Naive B cell (primary cell): Measurements from ENCODE around the gene TRPC4AP. TPM values are rescaled to one million over a fixed set of nuclear protein-coding genes. Genes with fewer than 3 reads are reported as not detected.
A peak's percentile ranks its signal among the peaks of the same experiment; 100 is the strongest.

Experiments
- ATAC-seq, 2 donors: fragments of 150-1000 bp; cut with Tn5 transposase; 2 replicates each; pipeline ENCODE4 v1.10.0; 2021; ENCODE audit warnings: low read depth in 2 of 2, mild to moderate bottlenecking in 2 of 2, moderate library complexity in 2 of 2
- DNase-seq: peaks from one replicate; pipeline ENCODE4 v3.0.0; 2022
- H3K27ac Mint-ChIP-seq, 6 donors: one replicate each; pipeline ENCODE4 v1.8.0; 2020 to 2022; ENCODE audit warnings: mild to moderate bottlenecking in 6 of 6, mixed read lengths in 6 of 6, moderate library complexity in 5 of 6, inconsistent platforms in 2 of 6
- H3K27me3 Mint-ChIP-seq, 3 donors: one replicate each; pipeline ENCODE4 v1.8.0; 2021 to 2022; ENCODE audit warnings: mixed read lengths in 3 of 3, mild to moderate bottlenecking in 1 of 3
- H3K36me3 Mint-ChIP-seq, 2 donors: one replicate each; pipeline ENCODE4 v1.8.0; 2020 to 2022; ENCODE audit warnings: mixed read lengths in 2 of 2, inconsistent platforms in 1 of 2, mild to moderate bottlenecking in 1 of 2
- H3K4me1 Mint-ChIP-seq, 3 donors: one replicate each; pipeline ENCODE4 v1.8.0; 2020 to 2022; ENCODE audit warnings: mixed read lengths in 3 of 3, inconsistent platforms in 1 of 3, mild to moderate bottlenecking in 1 of 3, moderate library complexity in 1 of 3
- H3K4me3 Mint-ChIP-seq, 8 donors: one replicate each; pipeline ENCODE4 v1.8.0; 2020 to 2022; ENCODE audit warnings: mild to moderate bottlenecking in 8 of 8, mixed read lengths in 8 of 8, moderate library complexity in 8 of 8, inconsistent platforms in 2 of 8
- H3K9me3 Mint-ChIP-seq, 7 donors: one replicate each; pipeline ENCODE4 v1.8.0; 2020 to 2022; ENCODE audit warnings: mixed read lengths in 7 of 7, mild to moderate bottlenecking in 5 of 7, inconsistent platforms in 2 of 7, moderate library complexity in 1 of 7
- polyA plus RNA-seq, 6 donors: library from polyadenylated mRNA; unstranded; fragments of 300-500 nt; fragmentation: Illumina TruSeq; gene quantifications; one replicate each; pipeline ENCODE4 v1.2.3, GENCODE V29; 2021; ENCODE audit warnings: low read depth in 6 of 6

The TRPC4AP gene
- polyA plus RNA-seq, 6 donors from 2014 or later, result 37.1 to 63.2 (median 51.2) TPM

- Mint-ChIP-seq H3K4me1 (no peaks in the 10 kb centered on the region), H3K27ac (no peak overlapping the region), H3K27me3 (no peaks in the 10 kb centered on the region), H3K36me3 (peaks cover 17 to 23% of the 10 kb centered on the region in 2 donors), H3K4me3 (no peak overlapping the region), H3K9me3 (no peaks in the 10 kb centered on the region)
- DNase-seq (no peak), ATAC-seq (no peak)
Observed at GRCh38 chr20:35030136-35030535, 62.5 kb downstream of the TRPC4AP start.

- Mint-ChIP-seq H3K9me3 (no peaks in the 10 kb centered on the region), H3K4me1 (no peaks in the 10 kb centered on the region), H3K27ac (peak overlapping the region in 2 of 6 donors; percentile 1 to 8), H3K4me3 (no peak overlapping the region), H3K27me3 (no peaks in the 10 kb centered on the region), H3K36me3 (peaks cover 17 to 19% of the 10 kb centered on the region in 2 donors)
- DNase-seq (no peak), ATAC-seq (no peak)
Observed at GRCh38 chr20:35027301-35027700, 65.3 kb downstream of the TRPC4AP start.

- H3K36me3 Mint-ChIP-seq, result peaks cover 6 to 15% of the 10 kb centered on the region in 2 donors
- no peaks in the 10 kb centered on the region for H3K27me3 Mint-ChIP-seq
- no peak overlapping the region for H3K4me3 Mint-ChIP-seq
- H3K4me1 Mint-ChIP-seq, result no peaks in the 10 kb centered on the region
- DNase-seq (no peak), ATAC-seq (no peak)
- no peak overlapping the region for H3K27ac Mint-ChIP-seq
- no peaks in the 10 kb centered on the region for H3K9me3 Mint-ChIP-seq
Observed at GRCh38 chr20:35025116-35025515, 67.5 kb downstream of the TRPC4AP start.

GRCh38 chr20:35023624-35024023 lies 69.0 kb downstream of the TRPC4AP start:
- H3K9me3 Mint-ChIP-seq, result no peaks in the 10 kb centered on the region
- no peak for ATAC-seq
- peaks cover 12 to 20% of the 10 kb centered on the region in 2 donors for H3K36me3 Mint-ChIP-seq
- H3K27me3 Mint-ChIP-seq, result no peaks in the 10 kb centered on the region
- H3K4me3 Mint-ChIP-seq, result no peak overlapping the region
- DNase-seq, result no peak
- no peak overlapping the region for H3K27ac Mint-ChIP-seq
- H3K4me1 Mint-ChIP-seq, result no peaks in the 10 kb centered on the region

- no peak overlapping the region for H3K4me3 Mint-ChIP-seq
- DNase-seq (no peak), ATAC-seq (no peak)
- no peaks in the 10 kb centered on the region for H3K4me1 Mint-ChIP-seq
- no peaks in the 10 kb centered on the region for H3K27me3 Mint-ChIP-seq
- peak overlapping the region in 2 of 6 donors; percentile 28 to 65 for H3K27ac Mint-ChIP-seq
- no peaks in the 10 kb centered on the region for H3K9me3 Mint-ChIP-seq
- peaks cover 12% of the 10 kb centered on the region in 2 donors for H3K36me3 Mint-ChIP-seq
Observed at GRCh38 chr20:35021831-35022230, 70.8 kb downstream of the TRPC4AP start.

GRCh38 chr20:35021063-35021462 lies 71.5 kb downstream of the TRPC4AP start:
- Mint-ChIP-seq H3K27ac (peak overlapping the region in 1 of 6 donors; percentile 63), H3K27me3 (no peaks in the 10 kb centered on the region), H3K9me3 (no peaks in the 10 kb centered on the region), H3K4me1 (no peaks in the 10 kb centered on the region), H3K36me3 (peaks cover 12% of the 10 kb centered on the region in 2 donors), H3K4me3 (no peak overlapping the region)
- DNase-seq (no peak), ATAC-seq (no peak)

GRCh38 chr20:35020108-35020928 lies 72.3 kb downstream of the TRPC4AP start:
- Mint-ChIP-seq H3K27ac (peak overlapping the region in 3 of 6 donors; percentile 27 to 76 (median 48)), H3K4me3 (no peak overlapping the region), H3K4me1 (no peaks in the 10 kb centered on the region), H3K36me3 (peaks cover 6 to 12% of the 10 kb centered on the region in 2 donors), H3K27me3 (no peaks in the 10 kb centered on the region), H3K9me3 (no peaks in the 10 kb centered on the region)
- DNase-seq (no peak), ATAC-seq (no peak)

- Mint-ChIP-seq H3K27ac (peak overlapping the region in 1 of 6 donors; percentile 12), H3K9me3 (no peaks in the 10 kb centered on the region), H3K36me3 (peaks cover 6 to 23% of the 10 kb centered on the region in 2 donors), H3K4me1 (peaks cover 0 to 6% (median 4%) of the 10 kb centered on the region in 3 donors), H3K4me3 (no peak overlapping the region), H3K27me3 (no peaks in the 10 kb centered on the region)
- DNase-seq (no peak), ATAC-seq (no peak)
Observed at GRCh38 chr20:35018590-35019371, 73.8 kb downstream of the TRPC4AP start.

GRCh38 chr20:35017099-35017835 lies 75.3 kb downstream of the TRPC4AP start:
- ATAC-seq (no peak), DNase-seq (no peak)
- H3K4me3 Mint-ChIP-seq, result no peak overlapping the region
- H3K4me1 Mint-ChIP-seq, result peaks cover 0 to 6% (median 4%) of the 10 kb centered on the region in 3 donors
- H3K27me3 Mint-ChIP-seq, result no peaks in the 10 kb centered on the region
- peak overlapping the region in 2 of 6 donors; percentile 62 to 66 for H3K27ac Mint-ChIP-seq
- peaks cover 6 to 23% of the 10 kb centered on the region in 2 donors for H3K36me3 Mint-ChIP-seq
- H3K9me3 Mint-ChIP-seq, result no peaks in the 10 kb centered on the region

- no peak overlapping the region for H3K27ac Mint-ChIP-seq
- no peak overlapping the region for H3K4me3 Mint-ChIP-seq
- H3K36me3 Mint-ChIP-seq, result peaks cover 9 to 31% of the 10 kb centered on the region in 2 donors
- peaks cover 0 to 6% (median 4%) of the 10 kb centered on the region in 3 donors for H3K4me1 Mint-ChIP-seq
- H3K27me3 Mint-ChIP-seq, result no peaks in the 10 kb centered on the region
- H3K9me3 Mint-ChIP-seq, result no peaks in the 10 kb centered on the region
- no peak for DNase-seq
- ATAC-seq, result no peak
Observed at GRCh38 chr20:35015863-35016193, 76.8 kb downstream of the TRPC4AP start.

- H3K36me3 Mint-ChIP-seq, result peaks cover 4 to 27% of the 10 kb centered on the region in 2 donors
- H3K27ac Mint-ChIP-seq, result peak overlapping the region in 2 of 6 donors; percentile 31 to 86
- H3K9me3 Mint-ChIP-seq, result no peaks in the 10 kb centered on the region
- no peak for DNase-seq
- H3K27me3 Mint-ChIP-seq, result no peaks in the 10 kb centered on the region
- ATAC-seq, result peak in 1 of 2 donors; percentile 53
- peaks cover 0 to 9% (median 4%) of the 10 kb centered on the region in 3 donors for H3K4me1 Mint-ChIP-seq
- H3K4me3 Mint-ChIP-seq, result no peak overlapping the region
Observed at GRCh38 chr20:35014537-35014936, 78.1 kb downstream of the TRPC4AP start.

- Mint-ChIP-seq H3K27ac (peak overlapping the region in 2 of 6 donors; percentile 86 to 91), H3K4me1 (peaks cover 0 to 9% (median 4%) of the 10 kb centered on the region in 3 donors), H3K27me3 (no peaks in the 10 kb centered on the region), H3K4me3 (no peak overlapping the region), H3K36me3 (peaks cover 4 to 34% of the 10 kb centered on the region in 2 donors), H3K9me3 (no peaks in the 10 kb centered on the region)
- DNase-seq (no peak), ATAC-seq (peak in 1 of 2 donors; percentile 20)
Observed at GRCh38 chr20:35013421-35014411, 78.9 kb downstream of the TRPC4AP start.
